IMR-90 (cell line): ENCODE measurements around the gene C2orf92. TPM values are rescaled to one million over a fixed set of nuclear protein-coding genes. Genes with fewer than 3 reads are reported as not detected.

Source experiments
- ATAC-seq: fragments of 200-7000 bp; cut with Tn5 transposase; 2 replicates; pipeline ENCODE4 v1.9.1; 2020; ENCODE audit warnings: low read depth, mild to moderate bottlenecking, moderate library complexity
- BruUV-seq: library from RNA; stranded (reverse); fragments of 400-500 nt; replicated peaks from 2 replicates; lab custom pipeline; 2021; lab: Mats Ljungman, UMichigan
- CTCF ChIA-PET: fragments of 300-600 bp; formaldehyde crosslinking; extraction: SDS; loops from one replicate; lab custom pipeline; 2021; ENCODE audit warnings: antibody characterized with exemption; lab: Yijun Ruan, JAX
- POLR2A ChIA-PET: fragments of 300-600 bp; sonication (Branson Sonifier 250); formaldehyde crosslinking; loops from one replicate; lab custom pipeline; 2022; ENCODE audit warnings: antibody characterized with exemption; ENCODE audit not compliant: unreplicated experiment; lab: Charles Lee
- DNase-seq: peaks from one replicate; pipeline ENCODE4 v3.0.0; 2013
- H2AFZ ChIP-seq: replicated peaks from 2 replicates; pipeline ENCODE3; 2013; ENCODE audit warnings: low read length, mild to moderate bottlenecking; ENCODE audit not compliant: poor library complexity
- H2AK5ac ChIP-seq: 2 replicates; pipeline ENCODE4 v1.6.1; 2013; ENCODE audit warnings: low read depth, low read length, inconsistent platforms
- H2AK9ac ChIP-seq: replicated peaks from 2 replicates; pipeline ENCODE3; 2013; ENCODE audit warnings: mild to moderate bottlenecking, low read depth, low read length, moderate library complexity; ENCODE audit not compliant: poor library complexity
- H2BK120ac ChIP-seq: 2 replicates; pipeline ENCODE4 v1.6.1; 2013; ENCODE audit warnings: low read depth, low read length, inconsistent platforms
- H2BK15ac ChIP-seq: 3 replicates; pipeline ENCODE4 v1.6.1; 2013; ENCODE audit warnings: low read depth, low read length, inconsistent platforms
- H2BK20ac ChIP-seq: 2 replicates; pipeline ENCODE4 v1.6.1; 2013; ENCODE audit warnings: low read depth, mild to moderate bottlenecking, inconsistent platforms, low read length, moderate library complexity
- H2BK5ac ChIP-seq: 2 replicates; pipeline ENCODE4 v1.6.1; 2013; ENCODE audit warnings: mild to moderate bottlenecking, low read depth, low read length, inconsistent platforms; ENCODE audit not compliant: poor library complexity, severe bottlenecking
- H3K14ac ChIP-seq: replicated peaks from 2 replicates; pipeline ENCODE4 v1.6.1; 2013; ENCODE audit warnings: low read depth, low read length, inconsistent platforms
- H3K18ac ChIP-seq: 2 replicates; pipeline ENCODE4 v1.6.1; 2013; ENCODE audit warnings: low read depth, low read length, control low read depth
- H3K23ac ChIP-seq: 2 replicates; pipeline ENCODE4 v1.6.1; 2013; ENCODE audit warnings: low read depth, low read length, inconsistent platforms
- H3K27ac ChIP-seq: 2 replicates; pipeline ENCODE4 v1.5.1; 2013; ENCODE audit warnings: mild to moderate bottlenecking, control low read depth, low read length; ENCODE audit not compliant: insufficient read depth
- H3K27me3 ChIP-seq: 2 replicates; pipeline ENCODE4 v1.6.1; 2013; ENCODE audit warnings: low read length; ENCODE audit not compliant: control insufficient read depth, insufficient read depth
- H3K36me3 ChIP-seq: 2 replicates; pipeline ENCODE4 v1.6.1; 2013; ENCODE audit warnings: low read length, mixed read lengths; ENCODE audit not compliant: control insufficient read depth, insufficient read depth
- H3K4ac ChIP-seq: 2 replicates; pipeline ENCODE4 v1.6.1; 2013; ENCODE audit warnings: low read depth, low read length, inconsistent platforms
- H3K4me1 ChIP-seq: 2 replicates; pipeline ENCODE4 v1.6.1; 2013; ENCODE audit warnings: low read length, mixed read lengths; ENCODE audit not compliant: control insufficient read depth, insufficient read depth
- H3K4me2 ChIP-seq: 2 replicates; pipeline ENCODE4 v1.6.1; 2013; ENCODE audit warnings: low read depth, mild to moderate bottlenecking, control low read depth, low read length, moderate library complexity
- H3K4me3 ChIP-seq: 2 replicates; pipeline ENCODE4 v1.5.1; 2013; ENCODE audit warnings: low read depth, mild to moderate bottlenecking, control low read depth, low read length, moderate library complexity; ENCODE audit not compliant: insufficient read depth
- H3K56ac ChIP-seq: 2 replicates; pipeline ENCODE4 v1.6.1; 2013; ENCODE audit warnings: low read length, inconsistent platforms; ENCODE audit not compliant: insufficient read depth; ENCODE audit errors: extremely low read depth
- H3K79me1 ChIP-seq, 2 experiments: 2 replicates each; pipeline ENCODE4 v1.6.1; 2013; ENCODE audit warnings: low read length in 2 of 2, inconsistent platforms in 1 of 2, low read depth in 1 of 2
- H3K9ac ChIP-seq: 2 replicates; pipeline ENCODE4 v1.6.1; 2013; ENCODE audit warnings: low read depth, low read length, control low read depth
- H3K9me1 ChIP-seq: 2 replicates; pipeline ENCODE4 v1.6.1; 2013; ENCODE audit warnings: low read length, inconsistent platforms; ENCODE audit not compliant: insufficient read depth
- H3K9me3 ChIP-seq: 2 replicates; pipeline ENCODE4 v1.6.1; 2013; ENCODE audit warnings: low read length; ENCODE audit not compliant: control insufficient read depth, insufficient read depth
- H4K20me1 ChIP-seq: 2 replicates; pipeline ENCODE4 v1.6.1; 2013; ENCODE audit warnings: low read length, inconsistent platforms; ENCODE audit not compliant: insufficient read depth
- H4K5ac ChIP-seq: 2 replicates; pipeline ENCODE4 v1.6.1; 2013; ENCODE audit warnings: mild to moderate bottlenecking, low read depth, low read length, control low read depth
- H4K8ac ChIP-seq, 2 experiments: 2 replicates each; pipeline ENCODE4 v1.6.1; 2013; ENCODE audit warnings: low read depth in 2 of 2, low read length in 2 of 2, control low read depth in 1 of 2, inconsistent platforms in 1 of 2
- H4K91ac ChIP-seq: 2 replicates; pipeline ENCODE4 v1.6.1; 2013; ENCODE audit warnings: low read depth, low read length, inconsistent platforms; ENCODE audit not compliant: insufficient read depth
- ELK1 ChIP-seq: fragments of 150-350 bp; IDR thresholded peaks from 2 replicates; pipeline ENCODE4 v1.6.1; 2016; ENCODE audit warnings: low read depth, mild to moderate bottlenecking, low read length, moderate library complexity, borderline replicate concordance
- FOS ChIP-seq: fragments of 150-350 bp; IDR thresholded peaks from 2 replicates; pipeline ENCODE4 v1.6.1; 2016; ENCODE audit warnings: low read depth, low read length
- MAZ ChIP-seq: IDR thresholded peaks from 2 replicates; pipeline ENCODE4 v1.6.1; 2012; ENCODE audit warnings: low read depth, mild to moderate bottlenecking, low read length, improper control_type of control experiment, moderate library complexity, borderline replicate concordance
- NFE2L2 ChIP-seq: fragments of 150-350 bp; IDR thresholded peaks from 2 replicates; pipeline ENCODE4 v1.6.1; 2016; ENCODE audit warnings: low read depth, mild to moderate bottlenecking, low read length
- RCOR1 ChIP-seq: IDR thresholded peaks from 2 replicates; pipeline ENCODE4 v1.6.1; 2012; ENCODE audit warnings: mild to moderate bottlenecking, low read length, improper control_type of control experiment; ENCODE audit not compliant: insufficient replicate concordance
- RFX5 ChIP-seq: IDR thresholded peaks from 2 replicates; pipeline ENCODE4 v1.8.0; 2012; ENCODE audit warnings: low read depth, mild to moderate bottlenecking, low read length, moderate library complexity
- WGBS, 2 experiments: methylation state at CpG; one replicate each; pipeline versions ENCODE4 v1.1.5 to v1.1.7; 2013; ENCODE audit warnings: missing lambda C conversion rate in 2 of 2; ENCODE audit not compliant: insufficient read length in 1 of 2; ENCODE audit errors: extremely low coverage in 2 of 2; 5-methylcytosine and 5-hydroxymethylcytosine counted together
- dilution Hi-C: fragments of 300-500 bp; cut with HindIII; formaldehyde crosslinking; loops from one replicate; pipeline ENCODE4 v1.14.3; 2018; ENCODE audit warnings: low sequenced_read_pairs; ENCODE audit not compliant: unreplicated experiment
- in situ Hi-C: fragments of 300-500 bp; cut with MboI; formaldehyde crosslinking; loops from 3 replicates; pipeline ENCODE4 v1.14.3; 2019; ENCODE audit warnings: low sequenced_read_pairs, inconsistent platforms, mixed read lengths
- intact Hi-C: fragments of 100-400 bp; cut with micrococcal nuclease; formaldehyde crosslinking; loops from 2 replicates; pipeline ENCODE4 v1.10.0; 2022
- polyA plus RNA-seq, 3 experiments: library from polyadenylated mRNA; depleted of rRNA; stranded (reverse); fragments of >200 nt; gene quantifications; 2 replicates each; pipeline ENCODE4 v1.2.3, GENCODE V29; 2012; ENCODE audit warnings: low replicate concordance in 1 of 3
- total RNA-seq: library from RNA; depleted of rRNA; stranded (reverse); fragments of >200 nt; gene quantifications from 2 replicates; pipeline ENCODE4 v1.2.3, GENCODE V29; 2012
- TF ChIP-seq, protein P1 (sequence below): fragments of 150-350 bp; IDR thresholded peaks from 2 replicates; pipeline ENCODE4 v1.6.1; 2017; ENCODE audit warnings: mild to moderate bottlenecking, antibody characterized with exemption, low read length, low read depth

C2orf92 gene
- total and polyA plus RNA-seq, 2 of the 4 experiments (the other 2 are of a cell fraction) = 0.90 to 2.5 TPM

- Histone ChIP-seq H2BK5ac (no peak overlapping the region), H3K14ac (no peak overlapping the region), H3K36me3 (no peaks in the 10 kb centered on the region), H3K4me3 (no peak overlapping the region), H4K20me1 (no peaks in the 10 kb centered on the region; the same call in 1 of the 2 replicates), H3K27ac (no peak overlapping the region), H3K9me3 (no peaks in the 10 kb centered on the region), H3K4ac (no peak overlapping the region), H2AFZ (peak overlapping the region; percentile 13), H3K18ac (no peak overlapping the region), H2BK20ac (no peak overlapping the region), H3K23ac (no peak overlapping the region), H2AK9ac (peak overlapping the region; percentile 42), H3K27me3 (peaks cover 27% of the 10 kb centered on the region), H3K9ac (no peak overlapping the region), H3K79me1 (no peaks in the 10 kb centered on the region), H2BK15ac (no peak overlapping the region), H2BK120ac (no peak overlapping the region), H4K5ac (no peak overlapping the region), H4K91ac (no peak overlapping the region), H4K8ac (no peak overlapping the region), H3K56ac (no peak overlapping the region), H3K9me1 (no peaks in the 10 kb centered on the region), H2AK5ac (no peak overlapping the region), H3K4me2 (no peak overlapping the region), H3K4me1 (no peaks in the 10 kb centered on the region)
- intact Hi-C loops = no loop called here
- ChIA-PET CTCF (interaction anchor here (0.8 kb wide), 1 partner anchor 9 kb away, joined by 3 read pairs; no protein-coding TSS in a partner anchor), POLR2A (no interaction called here)
- dilution Hi-C loops = no loop called here
- TF ChIP-seq ELK1 = no peak
- no peak for TF ChIP-seq RCOR1
- no peak for TF ChIP-seq NFE2L2
- no peak for TF ChIP-seq MAZ
- no peak for TF ChIP-seq RFX5
- TF ChIP-seq, protein P1, sequence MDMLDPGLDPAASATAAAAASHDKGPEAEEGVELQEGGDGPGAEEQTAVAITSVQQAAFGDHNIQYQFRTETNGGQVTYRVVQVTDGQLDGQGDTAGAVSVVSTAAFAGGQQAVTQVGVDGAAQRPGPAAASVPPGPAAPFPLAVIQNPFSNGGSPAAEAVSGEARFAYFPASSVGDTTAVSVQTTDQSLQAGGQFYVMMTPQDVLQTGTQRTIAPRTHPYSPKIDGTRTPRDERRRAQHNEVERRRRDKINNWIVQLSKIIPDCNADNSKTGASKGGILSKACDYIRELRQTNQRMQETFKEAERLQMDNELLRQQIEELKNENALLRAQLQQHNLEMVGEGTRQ = no peak
- TF ChIP-seq FOS = no peak
- in situ Hi-C loops = no loop called here
- BruUV-seq = no TSS peak
- DNase-seq (no peak), ATAC-seq (no peak)
- WGBS, 2 experiments = 40% methylated on average over 1 of the region's 13 CpGs; no CpG with 5 or more reads in 1 of the 2 experiments
These were observed 45.6 kb downstream of the C2orf92 start for GRCh38 chr2:97714950-97715652.
